GM20000 (cell line): ENCODE results near the gene ATP5F1D.

Experiments used
- DNase-seq: peaks from one replicate; pipeline ENCODE4 v3.0.0; 2012; ENCODE audit warnings: low spot score
- CTCF ChIP-seq: IDR thresholded peaks from 2 replicates; pipeline ENCODE4 v1.5.1; 2012; ENCODE audit warnings: mild to moderate bottlenecking, control low read depth; ENCODE audit errors: extremely low read depth, missing control alignments

The ATP5F1D gene

GRCh38 chr19:1255186-1256161 lies 13.9 kb downstream of the ATP5F1D start:
- DNase-seq = no peak

DNA sequence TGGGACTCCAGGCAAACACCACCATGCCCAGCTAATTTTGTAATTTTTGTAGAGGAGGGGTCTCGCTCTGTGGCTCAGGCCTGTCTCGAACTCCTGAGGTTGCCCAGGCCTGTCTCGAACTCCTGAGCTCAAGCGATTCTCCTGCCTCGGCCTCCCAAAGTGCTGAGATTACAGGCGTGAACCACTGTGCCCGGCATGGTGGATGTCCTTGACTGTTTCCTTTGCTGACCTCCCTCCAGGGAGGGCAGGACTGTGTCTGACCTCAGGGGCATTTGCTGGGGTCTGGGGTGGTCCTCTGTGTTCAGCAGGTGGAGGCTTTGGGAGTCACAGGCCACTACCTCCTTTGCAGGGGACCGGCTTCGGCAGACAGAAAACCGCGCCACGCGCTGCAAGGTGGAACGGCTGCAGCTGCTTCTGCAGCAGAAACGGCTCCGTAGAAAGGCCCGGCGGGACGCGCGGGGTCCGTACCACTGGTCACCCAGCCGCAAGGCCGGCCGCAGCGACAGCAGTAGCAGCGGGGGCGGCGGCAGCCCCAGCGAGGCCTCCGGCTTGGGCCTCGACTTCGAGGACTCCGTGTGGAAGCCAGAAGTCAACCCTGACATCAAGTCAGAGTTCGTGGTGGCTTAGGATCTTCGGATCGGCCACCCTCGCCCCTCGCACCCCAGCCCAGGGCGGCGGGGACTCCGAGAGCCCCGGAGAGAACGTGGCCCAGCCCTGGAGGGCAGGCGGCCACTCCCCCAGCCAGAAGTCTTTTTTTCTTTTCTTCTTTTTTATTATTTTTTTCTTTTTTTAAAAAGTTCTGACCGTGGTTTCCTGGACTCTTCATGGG lies 15.3 kb downstream of the ATP5F1D start:
- no peak for DNase-seq
- TF ChIP-seq CTCF = no peak

More at GRCh38 chr19:1255186-1256161, 13.9 kb downstream of the ATP5F1D start:
- no peak for TF ChIP-seq CTCF

- no peak for TF ChIP-seq CTCF
- no peak for DNase-seq
Measured at GRCh38 chr19:1257475-1258162, 16.1 kb downstream of the ATP5F1D start.

DNA sequence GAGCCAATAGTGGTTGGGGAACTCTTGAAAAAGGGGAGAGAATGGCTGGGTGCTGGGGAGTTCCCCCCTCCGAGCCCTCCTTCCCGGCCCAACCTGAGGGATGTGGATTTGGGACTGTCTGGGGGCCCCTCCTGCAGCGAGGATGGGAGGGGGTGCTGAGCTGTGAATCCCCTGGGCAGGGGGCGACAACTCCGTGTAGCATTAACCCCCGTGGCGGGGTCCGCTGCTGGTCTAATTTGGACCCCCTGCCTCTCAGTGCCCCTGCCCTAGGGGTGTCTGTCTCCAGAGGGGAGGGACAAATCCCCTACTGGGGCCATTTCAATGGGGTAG lies 16.6 kb downstream of the ATP5F1D start:
- TF ChIP-seq CTCF = no peak

GRCh38 chr19:1258707-1259205 lies 17.2 kb downstream of the ATP5F1D start:
- TF ChIP-seq CTCF = no peak
- DNase-seq = no peak

More for the DNA sequence above, 16.6 kb downstream of the ATP5F1D start:
- no peak for DNase-seq

GRCh38 chr19:1259206-1259875 lies 17.8 kb downstream of the ATP5F1D start:
- DNase-seq = peak; percentile 77
- TF ChIP-seq CTCF = no peak
